Stimulated activated naive CD4-positive, alpha-beta T cell (primary cell): ENCODE measurements around the gene HAO1.
"Not testable (repeated sequence)": the region's sequence is repeated elsewhere in the genome, so short reads cannot be mapped to it uniquely, and the experiment has no call there.

ENCODE experiments used
- DNase-seq, 6 experiments: peaks; one replicate each; lab custom pipeline; 2025; lab: John Stamatoyannopoulos, UW

Gene HAO1

DNA sequence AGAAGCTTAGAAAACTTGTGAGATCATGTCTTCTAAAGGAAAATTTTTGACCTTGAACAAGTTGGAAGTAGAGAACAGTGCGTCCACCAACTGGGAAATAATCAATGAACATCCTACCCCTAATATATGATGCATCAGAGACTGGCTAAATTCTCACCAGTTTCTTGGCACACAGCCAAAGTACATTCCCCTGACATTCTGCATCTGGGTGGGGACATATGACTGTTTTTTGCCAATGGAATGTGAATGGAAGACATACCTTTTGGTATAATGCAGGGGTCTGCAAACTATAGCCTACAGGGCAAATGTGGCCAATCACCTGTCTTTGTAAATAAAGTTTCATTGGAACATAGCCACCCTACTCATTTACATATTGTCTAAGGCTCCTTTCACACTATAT lies 84.7 kb downstream of the HAO1 start:
- DNase-seq: no peak

DNA sequence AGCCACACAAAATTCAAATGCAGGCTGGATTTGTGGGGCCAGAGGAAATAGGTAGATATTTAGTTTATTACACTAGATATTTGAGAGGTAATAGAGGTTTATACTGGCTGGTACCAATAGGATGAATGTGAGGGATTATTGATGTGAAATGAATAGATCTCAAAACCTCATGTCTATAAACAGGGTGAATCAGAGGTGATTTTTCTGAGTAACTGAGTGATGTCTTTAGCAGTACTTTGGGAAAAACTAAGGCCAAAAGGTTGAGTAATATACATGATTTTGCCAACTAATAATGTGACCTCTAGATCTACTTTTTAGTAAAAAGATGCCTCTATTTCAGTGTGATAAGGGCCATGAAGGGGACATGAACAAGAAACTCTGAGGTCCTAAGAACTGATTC lies 86.8 kb downstream of the HAO1 start:
- DNase-seq: no peak

- no peak for DNase-seq
These were observed 89.3 kb downstream of the HAO1 start for GRCh38 chr20:7850775-7851490.

- no peak for DNase-seq
These were observed 90.6 kb downstream of the HAO1 start for GRCh38 chr20:7849675-7850074.

DNA sequence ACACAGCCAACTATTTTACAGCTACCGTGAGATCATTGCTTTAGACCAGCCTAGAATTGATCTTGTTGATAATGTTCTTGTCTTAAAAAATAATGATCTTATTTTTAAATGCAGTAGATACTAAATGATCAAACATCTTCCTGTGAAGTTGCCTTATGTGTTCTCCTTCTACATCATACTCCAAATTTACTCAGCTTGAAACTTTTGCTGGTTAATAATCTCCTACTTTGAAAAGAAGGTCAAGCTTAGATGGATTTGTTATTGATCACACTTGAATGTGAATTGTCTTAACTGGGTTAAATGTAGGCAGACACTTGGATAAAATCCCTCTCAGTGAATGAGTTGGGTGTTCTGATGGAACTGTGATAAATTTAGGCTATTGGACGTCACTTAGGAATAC lies 91.9 kb downstream of the HAO1 start:
- DNase-seq: no peak

DNA sequence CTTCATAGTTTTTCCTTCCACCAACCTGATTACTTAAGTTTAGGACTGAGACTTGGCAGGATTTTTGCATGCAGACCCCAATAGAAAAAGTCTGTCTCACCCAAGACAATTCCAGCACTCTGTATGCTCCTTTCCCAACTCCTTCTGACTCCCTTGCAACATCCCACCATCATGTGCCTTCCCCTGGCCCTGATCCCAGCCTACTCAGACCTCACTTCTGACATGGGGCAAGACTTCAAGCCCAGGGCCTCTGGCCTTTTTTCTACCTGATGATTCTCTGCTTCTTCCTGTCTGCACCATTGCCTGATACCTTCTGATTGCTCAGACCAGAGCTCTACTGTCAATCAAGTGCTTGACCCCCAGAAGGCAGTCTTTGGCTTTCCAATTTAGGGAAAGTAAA lies 96.6 kb downstream of the HAO1 start:
- no peak for DNase-seq

DNA sequence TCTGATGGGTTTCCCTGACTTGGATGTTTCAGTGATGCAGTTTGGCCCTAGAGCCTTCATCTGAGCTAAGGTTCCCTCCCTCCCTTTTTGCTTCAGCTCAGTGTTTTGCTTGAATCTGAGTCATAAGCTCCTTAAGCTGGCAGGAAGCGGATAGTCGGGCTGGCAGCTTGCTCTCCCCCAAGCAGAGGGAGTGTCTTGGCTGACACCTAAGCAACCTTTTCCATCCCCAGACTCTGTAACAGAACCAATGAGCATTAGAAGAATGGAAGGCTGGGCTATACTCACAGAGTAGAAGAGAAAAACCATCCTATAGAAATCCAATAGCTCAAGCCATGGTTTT lies 98.3 kb downstream of the HAO1 start:
- no peak for DNase-seq

DNA sequence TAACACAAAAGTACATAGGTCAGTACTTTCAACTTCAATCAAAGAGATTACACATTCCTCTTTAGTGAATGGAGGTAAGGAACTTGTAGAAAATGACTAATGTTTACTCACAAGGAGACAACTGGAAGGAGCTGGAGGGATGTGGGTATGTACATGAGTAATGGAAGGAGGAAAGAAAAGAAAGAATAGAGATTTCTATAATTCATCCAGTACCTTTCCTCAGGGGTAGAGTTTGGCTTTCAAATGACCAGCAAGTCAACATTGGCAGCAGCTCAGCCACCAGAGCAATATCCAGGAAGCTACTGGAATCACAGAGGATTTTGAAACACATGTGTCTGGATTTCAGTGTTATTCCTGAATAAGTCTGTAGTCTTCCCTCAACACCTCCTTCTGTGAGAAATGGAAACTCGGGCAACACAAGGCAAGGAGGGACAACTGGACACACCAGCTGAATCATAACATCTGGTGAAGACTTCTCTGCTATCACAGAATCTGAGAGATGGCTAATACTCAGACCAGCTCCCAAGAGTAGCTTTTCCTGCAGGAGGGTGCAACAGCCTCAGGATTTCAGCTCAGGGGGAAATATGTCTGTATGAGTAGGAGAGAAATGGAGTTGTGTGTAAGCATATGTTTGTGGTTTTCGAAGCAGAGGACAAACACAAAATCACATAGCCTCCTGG lies 98.8 kb downstream of the HAO1 start:
- no peak for DNase-seq

DNA sequence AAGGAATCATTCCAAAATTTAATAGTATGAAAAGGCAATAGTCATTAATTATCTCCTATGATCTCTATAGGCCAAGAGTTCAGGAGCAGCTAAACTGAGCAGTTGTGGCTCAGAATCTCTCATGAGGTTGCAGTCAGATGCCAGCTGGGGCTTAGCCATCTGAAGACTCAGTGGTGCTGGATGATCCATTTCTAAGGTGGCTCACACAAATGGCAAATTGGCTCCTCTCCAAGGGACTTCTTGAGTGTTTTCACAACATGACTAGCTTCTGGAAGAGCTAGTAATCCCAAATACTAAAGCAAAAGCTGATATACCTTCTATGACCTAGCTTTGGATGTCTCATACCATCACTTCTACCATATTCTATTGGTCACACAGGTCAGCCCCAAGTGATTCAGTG lies 104.2 kb downstream of the HAO1 start:
- DNase-seq: no peak

- not testable (repeated sequence) for DNase-seq
These were observed 105.8 kb downstream of the HAO1 start for GRCh38 chr20:7834441-7834840.
